A673 (cell line): ENCODE results near the gene IL1RAPL2. TPM values are rescaled to one million over a fixed set of nuclear protein-coding genes. Genes with fewer than 3 reads are reported as not detected.

Source experiments
- BruUV-seq: library from RNA; stranded (reverse); fragments of 400-500 nt; replicated peaks from 2 replicates; lab custom pipeline; 2021; lab: Mats Ljungman, UMichigan
- CTCF ChIA-PET: fragments of 300-600 bp; sonication (Branson Sonifier 250); formaldehyde crosslinking; loops from one replicate; lab custom pipeline; 2022; ENCODE audit warnings: antibody characterized with exemption; lab: Charles Lee
- POLR2A ChIA-PET: fragments of 300-600 bp; sonication (Branson Sonifier 250); formaldehyde crosslinking; loops from one replicate; lab custom pipeline; 2022; ENCODE audit warnings: antibody characterized with exemption; ENCODE audit not compliant: low non-redundant PET; lab: Charles Lee
- DNase-seq: peaks from one replicate; pipeline ENCODE4 v3.0.0-alpha.2; 2015; ENCODE audit warnings: low spot score
- H3K27ac ChIP-seq: fragments of 200-600 bp; sonication (generic); 2 replicates; pipeline ENCODE4 v1.5.1; 2016; ENCODE audit warnings: mixed run types, low read depth, mild to moderate bottlenecking, mixed read lengths, antibody characterized with exemption, low read length; ENCODE audit not compliant: poor library complexity, severe bottlenecking
- H3K27me3 ChIP-seq: fragments of 200-600 bp; sonication (generic); replicated peaks from 2 replicates; pipeline ENCODE4 v1.6.1; 2017; ENCODE audit warnings: mixed run types, low read depth, mild to moderate bottlenecking, mixed read lengths, antibody characterized with exemption, low read length; ENCODE audit not compliant: insufficient read depth, poor library complexity
- H3K36me3 ChIP-seq: fragments of 200-600 bp; sonication (generic); 2 replicates; pipeline ENCODE4 v1.6.1; 2016; ENCODE audit warnings: mixed run types, mild to moderate bottlenecking, mixed read lengths, antibody characterized with exemption, low read length; ENCODE audit not compliant: insufficient read depth, poor library complexity, severe bottlenecking
- H3K4me1 ChIP-seq: fragments of 200-600 bp; sonication (generic); 2 replicates; pipeline ENCODE4 v1.6.1; 2017; ENCODE audit warnings: mixed run types, mild to moderate bottlenecking, mixed read lengths, antibody characterized with exemption, low read length; ENCODE audit not compliant: insufficient read depth, poor library complexity, severe bottlenecking
- H3K4me3 ChIP-seq: fragments of 200-600 bp; sonication (generic); 2 replicates; pipeline ENCODE4 v1.5.1; 2016; ENCODE audit warnings: low read depth, mixed run types, mild to moderate bottlenecking, mixed read lengths, low read length; ENCODE audit not compliant: poor library complexity, severe bottlenecking
- H3K9me3 ChIP-seq: fragments of 200-600 bp; sonication (generic); 2 replicates; pipeline ENCODE4 v1.6.1; 2016; ENCODE audit warnings: mixed run types, low read depth, mild to moderate bottlenecking, mixed read lengths, antibody characterized with exemption, low read length; ENCODE audit not compliant: poor library complexity, severe bottlenecking
- CTCF ChIP-seq: fragments of 300-800, 200-600 bp; sonication (generic); conservative IDR thresholded peaks from 2 replicates; pipeline ENCODE4 v1.5.1; 2017; ENCODE audit warnings: low read depth, mild to moderate bottlenecking, antibody characterized with exemption, low read length, moderate library complexity, mixed read lengths
- EZH2 ChIP-seq: fragments of 200-600 bp; sonication (generic); IDR thresholded peaks from 2 replicates; pipeline ENCODE4 v1.6.1; 2017; ENCODE audit warnings: borderline replicate concordance, low read depth, mild to moderate bottlenecking, mixed read lengths, antibody characterized with exemption, low read length; ENCODE audit not compliant: poor library complexity, severe bottlenecking
- intact Hi-C: fragments of 100-400 bp; cut with micrococcal nuclease; formaldehyde crosslinking; loops from one replicate; pipeline ENCODE4 v1.10.0; 2022; ENCODE audit not compliant: unreplicated experiment
- total RNA-seq: library from RNA; stranded (reverse); gene quantifications from 2 replicates; pipeline ENCODE4 v1.2.3, GENCODE V29; 2021

IL1RAPL2 gene
- total RNA-seq, 1 experiment from 2014 or later, result not detected

DNA sequence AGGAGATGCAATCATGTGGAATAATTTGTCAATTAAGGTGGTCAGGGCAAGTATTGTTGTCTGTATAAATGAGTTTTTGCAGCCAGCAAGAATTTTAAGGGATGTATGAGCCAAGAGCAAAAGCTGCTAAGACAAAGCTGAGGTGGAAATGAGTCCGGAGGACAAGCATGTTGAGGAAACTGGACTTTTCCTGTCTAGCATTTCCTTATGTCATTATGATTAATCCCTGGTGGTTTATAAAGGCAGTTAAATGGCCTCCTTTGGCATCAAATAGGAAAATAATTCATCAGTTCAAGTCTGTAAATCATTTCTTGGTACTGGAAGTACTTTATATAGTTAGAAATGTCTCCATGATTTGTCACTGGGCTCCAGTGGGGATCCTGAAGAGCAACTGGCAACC, 716.1 kb downstream of the IL1RAPL2 start:
- Histone ChIP-seq H3K36me3 (no peaks in the 10 kb centered on the region), H3K4me3 (no peak overlapping the region), H3K27ac (no peak overlapping the region), H3K4me1 (no peaks in the 10 kb centered on the region), H3K27me3 (no peaks in the 10 kb centered on the region), H3K9me3 (no peaks in the 10 kb centered on the region)
- POLR2A ChIA-PET, result no interaction called here
- BruUV-seq, result no TSS peak
- CTCF ChIA-PET, result no interaction called here
- TF ChIP-seq CTCF, result no peak
- no peak for TF ChIP-seq EZH2
- intact Hi-C loops, result no loop called here
- no peak for DNase-seq

DNA sequence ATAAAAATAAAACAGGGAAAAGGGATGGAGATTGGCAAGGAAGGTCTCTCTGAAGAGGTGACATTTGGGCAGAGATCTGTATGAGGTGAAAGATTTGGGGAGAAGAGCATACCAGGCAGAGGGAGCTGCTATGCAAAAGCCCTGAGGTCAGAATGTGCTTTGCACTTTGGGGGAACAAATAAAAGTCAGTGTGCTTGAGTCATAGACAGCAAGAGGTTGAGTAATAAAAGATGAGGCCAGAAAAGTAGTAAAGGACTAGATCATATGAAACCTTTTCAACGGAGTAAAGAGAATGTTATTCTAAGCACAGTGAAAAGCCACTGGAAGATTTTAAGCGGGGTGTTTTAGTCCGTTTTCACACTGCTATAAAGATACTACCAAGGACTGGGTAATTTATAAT, 731.0 kb downstream of the IL1RAPL2 start:
- TF ChIP-seq CTCF, result no peak
- TF ChIP-seq EZH2, result no peak
- Histone ChIP-seq H3K9me3 (no peaks in the 10 kb centered on the region), H3K36me3 (no peaks in the 10 kb centered on the region), H3K27me3 (no peaks in the 10 kb centered on the region), H3K4me3 (no peak overlapping the region), H3K4me1 (no peaks in the 10 kb centered on the region), H3K27ac (no peak overlapping the region)
- intact Hi-C loops, result no loop called here
- no TSS peak for BruUV-seq
- CTCF ChIA-PET, result no interaction called here
- no peak for DNase-seq
- POLR2A ChIA-PET, result no interaction called here

GRCh38 chrX:105299286-105299685, 733.3 kb downstream of the IL1RAPL2 start:
- intact Hi-C loops, result no loop called here
- ChIA-PET CTCF (no interaction called here), POLR2A (no interaction called here)
- Histone ChIP-seq H3K9me3 (no peaks in the 10 kb centered on the region), H3K36me3 (no peaks in the 10 kb centered on the region), H3K4me1 (no peaks in the 10 kb centered on the region), H3K27me3 (no peaks in the 10 kb centered on the region), H3K4me3 (no peak overlapping the region), H3K27ac (no peak overlapping the region)
- DNase-seq, result no peak
- TF ChIP-seq CTCF (no peak), EZH2 (no peak)
- BruUV-seq, result no TSS peak
